ENCODE data around the gene MTMR1.

- TF ChIP-seq CTCF (conservative IDR thresholded peaks at IDR 0.05) (no peak), EZH2 (IDR thresholded peaks at IDR 0.05; ENCODE audit: low read depth) (no peak)
Observed at GRCh38 chrX:150696331-150696730, 3.1 kb downstream of the MTMR1 start.

Measured in PC-9 (cell line).